Measurements from ENCODE around the gene RNF144B. TPM values are rescaled to one million over a fixed set of nuclear protein-coding genes. Genes with fewer than 3 reads are reported as not detected.

RNF144B gene
- total RNA-seq, 1 experiment from 2014 or later: 8.1 TPM

- H3K27ac ChIP-seq: no peak overlapping the region
- DNase-seq (ENCODE audit: low read depth in 1 of 2, low spot score in 2 of 2): no peak
- H3K27me3 ChIP-seq (replicated peaks): no peaks in the 10 kb centered on the region
- no peaks in the 10 kb centered on the region for H3K9me3 ChIP-seq (replicated peaks)
- H3K4me1 ChIP-seq (replicated peaks): no peaks in the 10 kb centered on the region
- H3K36me3 ChIP-seq: no peaks in the 10 kb centered on the region
- H3K4me3 ChIP-seq: no peak overlapping the region
These were observed 36.3 kb downstream of the RNF144B start for GRCh38 chr6:18423426-18423825.

DNA sequence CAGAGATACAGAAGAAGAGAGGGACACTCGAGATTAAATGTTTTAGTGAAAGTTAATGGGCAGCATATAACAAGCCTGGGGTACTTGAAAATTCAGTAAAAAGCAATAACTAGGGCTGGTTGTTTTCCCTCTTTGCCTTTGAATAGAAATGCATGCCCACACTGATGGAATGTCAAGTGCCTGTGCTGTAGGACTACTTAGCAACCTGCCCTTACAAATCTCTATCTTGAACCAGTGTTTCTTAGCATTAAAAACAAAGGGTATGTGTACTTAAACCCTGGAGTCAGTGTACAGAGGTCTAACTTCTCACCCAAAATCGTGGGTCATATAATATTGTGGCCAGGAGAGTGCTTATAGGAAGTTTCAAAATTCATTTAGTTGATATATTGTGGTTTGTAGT, 37.1 kb downstream of the RNF144B start:
- Histone ChIP-seq H3K27ac (no peak overlapping the region), H3K4me1 (replicated peaks) (no peaks in the 10 kb centered on the region), H3K36me3 (no peaks in the 10 kb centered on the region), H3K9me3 (replicated peaks) (no peaks in the 10 kb centered on the region), H3K4me3 (no peak overlapping the region), H3K27me3 (replicated peaks) (no peaks in the 10 kb centered on the region)
- no peak for DNase-seq (ENCODE audit: low read depth in 1 of 2, low spot score in 2 of 2)

- no peak for DNase-seq (ENCODE audit: low read depth in 1 of 2, low spot score in 2 of 2)
- no peak overlapping the region for H3K4me3 ChIP-seq
- H3K36me3 ChIP-seq: no peaks in the 10 kb centered on the region
- no peaks in the 10 kb centered on the region for H3K9me3 ChIP-seq (replicated peaks)
- no peaks in the 10 kb centered on the region for H3K4me1 ChIP-seq (replicated peaks)
- no peaks in the 10 kb centered on the region for H3K27me3 ChIP-seq (replicated peaks)
- H3K27ac ChIP-seq: no peak overlapping the region
These were observed 38.1 kb downstream of the RNF144B start for GRCh38 chr6:18425218-18425617.

DNA sequence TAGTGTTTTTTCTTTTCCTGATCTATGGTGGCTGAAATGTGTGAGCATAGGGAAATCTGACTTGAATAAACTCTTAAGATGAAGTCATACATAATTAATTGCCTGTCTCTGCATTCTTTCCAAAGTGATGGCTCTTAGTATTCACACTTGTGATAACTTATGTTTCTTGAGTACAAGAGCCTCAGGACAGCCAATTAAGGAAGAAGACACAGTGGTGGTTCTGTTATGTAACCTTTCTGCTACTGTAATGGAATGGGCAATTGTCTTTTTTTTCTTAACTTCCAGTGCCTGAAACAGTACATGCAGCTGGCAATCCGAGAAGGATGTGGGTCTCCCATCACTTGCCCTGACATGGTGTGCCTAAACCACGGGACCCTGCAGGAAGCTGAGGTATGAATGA, 40.1 kb downstream of the RNF144B start:
- Histone ChIP-seq H3K27ac (no peak overlapping the region), H3K4me1 (replicated peaks) (peaks cover 9% of the 10 kb centered on the region), H3K9me3 (replicated peaks) (no peaks in the 10 kb centered on the region), H3K4me3 (no peak overlapping the region), H3K27me3 (replicated peaks) (no peaks in the 10 kb centered on the region), H3K36me3 (no peaks in the 10 kb centered on the region)
- no peak for DNase-seq (ENCODE audit: low read depth in 1 of 2, low spot score in 2 of 2)

DNA sequence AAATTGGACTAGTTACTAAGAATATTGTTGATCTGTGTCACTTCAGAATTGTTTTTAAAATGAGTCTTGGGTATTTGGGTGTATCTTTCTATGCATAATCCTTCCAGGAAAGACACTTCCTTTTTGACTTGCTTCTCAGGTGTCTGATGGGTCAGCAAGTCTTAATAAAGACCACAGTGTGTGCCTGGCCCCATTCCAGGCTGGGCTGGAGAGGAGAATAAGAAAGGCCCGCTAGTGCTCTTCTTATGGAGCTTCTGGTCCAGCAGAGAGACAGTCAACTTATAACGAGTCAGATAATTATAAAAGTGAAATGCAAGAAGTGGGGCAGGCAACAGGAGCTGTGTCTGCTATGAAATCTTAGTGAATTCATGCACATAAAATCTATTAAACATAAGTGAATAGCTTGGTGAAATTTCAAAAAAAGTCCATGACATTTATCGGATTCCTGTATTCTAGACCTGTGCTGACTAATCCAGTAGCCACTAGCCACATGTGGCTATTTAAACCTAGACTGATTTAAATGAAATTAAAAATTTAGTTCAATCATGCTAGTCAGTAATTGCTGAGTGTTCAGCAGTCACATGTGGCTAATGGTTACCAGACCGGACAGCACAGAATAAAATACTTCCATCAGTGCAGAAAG, 42.6 kb downstream of the RNF144B start:
- H3K4me3 ChIP-seq: no peak overlapping the region
- H3K27ac ChIP-seq: no peak overlapping the region
- no peak for DNase-seq (ENCODE audit: low read depth in 1 of 2, low spot score in 2 of 2)
- H3K4me1 ChIP-seq (replicated peaks): peaks cover 29% of the 10 kb centered on the region
- no peaks in the 10 kb centered on the region for H3K9me3 ChIP-seq (replicated peaks)
- no peaks in the 10 kb centered on the region for H3K36me3 ChIP-seq
- H3K27me3 ChIP-seq (replicated peaks): no peaks in the 10 kb centered on the region

- no peaks in the 10 kb centered on the region for H3K36me3 ChIP-seq
- no peaks in the 10 kb centered on the region for H3K27me3 ChIP-seq (replicated peaks)
- H3K4me1 ChIP-seq (replicated peaks): peaks cover 32% of the 10 kb centered on the region
- no peaks in the 10 kb centered on the region for H3K9me3 ChIP-seq (replicated peaks)
- DNase-seq (ENCODE audit: low read depth in 1 of 2, low spot score in 2 of 2): no peak
- no peak overlapping the region for H3K4me3 ChIP-seq
- H3K27ac ChIP-seq: no peak overlapping the region
These were observed 44.4 kb downstream of the RNF144B start for GRCh38 chr6:18431581-18431980.

GRCh38 chr6:18432180-18432579, 45.0 kb downstream of the RNF144B start:
- H3K27ac ChIP-seq: no peak overlapping the region
- no peak for DNase-seq (ENCODE audit: low read depth in 1 of 2, low spot score in 2 of 2)
- no peaks in the 10 kb centered on the region for H3K27me3 ChIP-seq (replicated peaks)
- no peaks in the 10 kb centered on the region for H3K36me3 ChIP-seq
- H3K4me1 ChIP-seq (replicated peaks): peaks cover 32% of the 10 kb centered on the region
- H3K4me3 ChIP-seq: no peak overlapping the region
- H3K9me3 ChIP-seq (replicated peaks): no peaks in the 10 kb centered on the region

- no peak for DNase-seq (ENCODE audit: low read depth in 1 of 2, low spot score in 2 of 2)
These were observed 45.5 kb downstream of the RNF144B start for GRCh38 chr6:18432619-18433018.

DNA sequence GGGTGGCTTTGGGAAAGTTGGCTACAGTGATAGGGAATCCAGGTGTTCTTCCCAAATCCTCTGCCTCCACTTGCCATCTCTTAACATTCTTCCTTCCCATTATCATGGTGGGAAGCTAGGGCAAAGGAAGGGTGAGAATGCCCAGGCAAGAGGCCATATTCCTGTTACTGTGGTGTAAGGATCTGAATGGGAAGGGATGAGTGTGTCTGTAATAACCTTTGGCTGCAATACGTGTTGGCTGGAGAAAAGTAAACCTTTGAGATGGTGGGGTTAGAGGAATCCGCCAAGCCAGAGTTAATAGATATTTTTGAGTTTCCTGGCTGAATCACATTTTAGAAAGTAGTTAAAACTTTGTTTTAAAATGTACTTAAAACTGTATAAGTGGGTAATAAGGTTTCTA, 45.9 kb downstream of the RNF144B start:
- H3K4me3 ChIP-seq: no peak overlapping the region
- no peaks in the 10 kb centered on the region for H3K36me3 ChIP-seq
- no peaks in the 10 kb centered on the region for H3K9me3 ChIP-seq (replicated peaks)
- peaks cover 32% of the 10 kb centered on the region for H3K4me1 ChIP-seq (replicated peaks)
- no peaks in the 10 kb centered on the region for H3K27me3 ChIP-seq (replicated peaks)
- no peak for DNase-seq (ENCODE audit: low read depth in 1 of 2, low spot score in 2 of 2)
- no peak overlapping the region for H3K27ac ChIP-seq

More at GRCh38 chr6:18432619-18433018, 45.5 kb downstream of the RNF144B start:
- Histone ChIP-seq H3K4me1 (replicated peaks) (peaks cover 32% of the 10 kb centered on the region), H3K27me3 (replicated peaks) (no peaks in the 10 kb centered on the region), H3K4me3 (no peak overlapping the region), H3K27ac (no peak overlapping the region), H3K36me3 (no peaks in the 10 kb centered on the region), H3K9me3 (replicated peaks) (no peaks in the 10 kb centered on the region)

DNA sequence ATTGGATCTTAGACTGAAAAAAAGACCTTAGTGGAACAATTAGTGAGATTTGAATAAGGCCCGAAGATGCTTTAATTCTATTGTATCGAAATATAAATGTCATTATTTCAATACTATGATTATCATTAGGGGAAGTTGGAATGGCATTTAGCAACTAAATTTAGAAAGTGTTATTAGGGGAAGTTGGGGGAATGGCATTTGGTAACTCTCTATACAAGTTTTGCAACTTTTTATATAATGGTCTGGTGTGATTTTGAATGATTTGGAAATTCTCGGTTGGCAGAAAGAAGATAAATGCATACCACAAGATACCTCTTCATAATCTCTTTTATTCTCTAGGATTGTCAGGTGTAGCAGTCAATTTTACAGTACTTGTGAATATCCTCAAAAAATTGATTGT, 49.2 kb downstream of the RNF144B start:
- DNase-seq (ENCODE audit: low read depth in 1 of 2, low spot score in 2 of 2): no peak
- no peaks in the 10 kb centered on the region for H3K9me3 ChIP-seq (replicated peaks)
- no peak overlapping the region for H3K4me3 ChIP-seq
- no peaks in the 10 kb centered on the region for H3K36me3 ChIP-seq
- H3K27me3 ChIP-seq (replicated peaks): no peaks in the 10 kb centered on the region
- H3K27ac ChIP-seq: no peak overlapping the region
- peaks cover 32% of the 10 kb centered on the region for H3K4me1 ChIP-seq (replicated peaks)

DNA sequence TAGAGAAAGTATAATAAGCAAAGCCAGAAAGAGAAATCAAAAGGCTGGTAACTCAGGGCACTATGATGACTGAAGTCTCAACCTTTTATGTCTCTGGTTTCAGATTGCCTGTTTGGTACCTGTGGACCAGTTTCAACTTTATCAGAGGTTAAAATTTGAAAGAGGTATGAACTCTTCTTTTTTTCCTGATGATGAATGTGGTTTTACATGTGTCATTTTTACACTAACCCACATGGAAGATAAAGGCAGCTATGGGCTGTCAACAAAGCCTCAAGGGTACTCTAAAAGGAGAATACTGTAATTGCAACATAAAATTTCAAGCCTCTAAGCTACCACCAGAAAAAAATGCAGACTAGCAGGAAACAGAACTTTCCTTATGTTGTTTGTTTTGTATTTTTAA, 52.4 kb downstream of the RNF144B start:
- Histone ChIP-seq H3K27ac (no peak overlapping the region), H3K36me3 (no peaks in the 10 kb centered on the region), H3K27me3 (replicated peaks) (no peaks in the 10 kb centered on the region), H3K4me3 (no peak overlapping the region), H3K9me3 (replicated peaks) (no peaks in the 10 kb centered on the region), H3K4me1 (replicated peaks) (peaks cover 5% of the 10 kb centered on the region)
- no peak for DNase-seq (ENCODE audit: low read depth in 1 of 2, low spot score in 2 of 2)

DNA sequence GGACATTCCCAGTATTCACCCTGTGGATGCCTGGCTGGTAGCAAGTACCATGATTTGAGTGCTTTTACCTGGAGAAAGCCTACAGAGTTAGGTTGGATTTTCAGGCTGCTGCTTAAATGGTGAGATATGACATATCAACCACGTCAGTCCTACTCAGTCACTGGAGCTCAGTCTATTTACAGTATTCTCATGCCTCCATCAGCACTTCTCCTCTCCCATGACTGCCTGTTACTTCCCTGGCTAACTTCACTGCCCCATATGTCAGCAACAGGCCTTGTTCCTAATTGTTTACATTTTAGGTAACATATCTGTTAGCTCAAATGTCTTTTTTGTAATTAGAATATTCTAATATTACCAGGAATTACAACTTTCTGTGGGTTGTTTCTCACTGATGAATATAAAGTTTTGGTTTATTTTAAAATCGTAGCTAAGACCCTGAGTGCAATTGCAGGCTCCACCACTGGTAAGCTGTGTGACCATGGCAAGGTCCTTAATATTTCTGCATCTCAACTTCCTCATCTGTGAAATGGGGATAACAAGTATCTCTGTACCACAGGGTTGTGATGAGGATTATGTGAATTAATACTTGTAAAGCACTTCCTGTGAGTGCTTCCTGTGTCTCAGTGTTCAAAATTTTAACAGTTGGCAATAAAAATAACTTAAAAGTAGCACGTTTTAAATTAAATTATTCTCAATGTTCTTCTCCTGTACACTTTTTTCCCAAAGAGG, 54.3 kb downstream of the RNF144B start:
- DNase-seq (ENCODE audit: low read depth in 1 of 2, low spot score in 2 of 2): no peak
- no peaks in the 10 kb centered on the region for H3K27me3 ChIP-seq (replicated peaks)
- H3K27ac ChIP-seq: no peak overlapping the region
- no peaks in the 10 kb centered on the region for H3K9me3 ChIP-seq (replicated peaks)
- H3K4me3 ChIP-seq: no peak overlapping the region
- no peaks in the 10 kb centered on the region for H3K36me3 ChIP-seq
- H3K4me1 ChIP-seq (replicated peaks): no peaks in the 10 kb centered on the region

DNA sequence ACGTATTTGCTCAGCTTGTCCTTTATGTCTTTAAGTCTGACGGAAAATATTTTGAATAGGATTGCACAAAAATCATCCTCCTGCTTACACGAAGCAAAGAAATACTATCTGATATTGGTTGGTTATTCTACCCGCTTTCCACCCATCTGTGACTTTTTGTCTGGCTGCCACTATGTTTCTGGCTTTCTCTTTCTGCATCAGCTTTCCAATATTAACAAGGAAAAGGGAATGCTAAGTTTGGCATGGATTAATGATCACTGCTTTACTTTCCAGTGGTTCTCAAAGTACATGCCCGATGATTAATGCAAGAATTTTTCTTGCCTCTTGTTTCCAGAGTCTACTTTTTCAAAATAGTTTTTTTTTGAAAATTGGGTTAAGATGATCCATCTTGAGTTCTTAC, 57.0 kb downstream of the RNF144B start:
- DNase-seq (ENCODE audit: low read depth in 1 of 2, low spot score in 2 of 2): no peak
- Histone ChIP-seq H3K27ac (no peak overlapping the region), H3K4me1 (replicated peaks) (no peaks in the 10 kb centered on the region), H3K36me3 (no peaks in the 10 kb centered on the region), H3K9me3 (replicated peaks) (no peaks in the 10 kb centered on the region), H3K27me3 (replicated peaks) (no peaks in the 10 kb centered on the region), H3K4me3 (no peak overlapping the region)

DNA sequence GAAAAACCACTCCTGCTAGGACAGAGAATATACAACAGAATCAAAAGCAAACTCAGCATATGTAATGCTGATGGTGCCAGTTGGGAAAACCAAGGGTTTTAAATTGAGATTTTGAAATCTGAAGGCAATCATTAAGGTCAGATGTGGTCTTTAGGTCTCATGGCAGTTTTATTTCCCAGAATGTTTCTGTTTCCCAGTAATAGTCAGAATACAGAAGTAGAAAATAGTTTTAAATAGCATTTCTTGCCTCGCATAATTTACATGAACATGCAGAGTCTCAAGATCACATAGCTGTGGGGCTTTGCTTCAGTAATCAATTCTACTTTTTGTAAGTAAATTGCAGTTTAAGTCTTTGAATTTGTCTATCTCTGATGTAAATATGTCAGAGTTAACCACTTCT, 58.1 kb downstream of the RNF144B start:
- Histone ChIP-seq H3K27me3 (replicated peaks) (no peaks in the 10 kb centered on the region), H3K9me3 (replicated peaks) (no peaks in the 10 kb centered on the region), H3K4me3 (no peak overlapping the region), H3K36me3 (no peaks in the 10 kb centered on the region), H3K4me1 (replicated peaks) (no peaks in the 10 kb centered on the region), H3K27ac (no peak overlapping the region)
- DNase-seq (ENCODE audit: low read depth in 1 of 2, low spot score in 2 of 2): no peak
